BJ (cell line): ENCODE results near the gene HHEX. TPM values are rescaled to one million over a fixed set of nuclear protein-coding genes. Genes with fewer than 3 reads are reported as not detected.

ENCODE experiments used
- CTCF ChIA-PET: fragments of 350-600 bp; formaldehyde crosslinking; extraction: SDS; loops from one replicate; lab custom pipeline; 2021; ENCODE audit warnings: antibody characterized with exemption, inconsistent platforms; lab: Yijun Ruan, JAX
- POLR2A ChIA-PET: fragments of 300-600 bp; sonication (Branson Sonifier 250); formaldehyde crosslinking; extraction: SDS; loops from one replicate; lab custom pipeline; 2021; ENCODE audit warnings: antibody characterized with exemption; lab: Charles Lee
- DNase-seq: peaks from one replicate; pipeline ENCODE4 v3.0.0-alpha.2; 2011; ENCODE audit warnings: low read depth
- H3K27me3 ChIP-seq: 2 replicates; pipeline ENCODE4 v1.6.0; 2011; ENCODE audit warnings: low read length; ENCODE audit not compliant: control insufficient read depth, insufficient read depth
- H3K36me3 ChIP-seq: 2 replicates; pipeline ENCODE4 v1.5.1; 2011; ENCODE audit warnings: low read length; ENCODE audit not compliant: control insufficient read depth, insufficient read depth
- H3K4me3 ChIP-seq: 2 replicates; pipeline ENCODE4 v1.5.1; 2011; ENCODE audit warnings: low read depth, mild to moderate bottlenecking, control low read depth, low read length
- CTCF ChIP-seq: IDR thresholded peaks from 2 replicates; pipeline ENCODE4 v1.5.1; 2011; ENCODE audit warnings: low read depth, mild to moderate bottlenecking, control low read depth, inconsistent platforms, low read length, moderate library complexity; ENCODE audit not compliant: insufficient read depth
- polyA plus RNA-seq: library from polyadenylated mRNA; depleted of rRNA; stranded (reverse); fragments of >200 nt; gene quantifications from 2 replicates; pipeline ENCODE4 v1.2.3, GENCODE V29; 2011

The HHEX gene
- polyA plus RNA-seq, 1 experiment, result 2.6 TPM

- TF ChIP-seq CTCF, result no peak
- Histone ChIP-seq H3K4me3 (no peak overlapping the region), H3K27me3 (no peaks in the 10 kb centered on the region), H3K36me3 (no peaks in the 10 kb centered on the region)
- ChIA-PET CTCF (no interaction called here), POLR2A (no interaction called here)
- no peak for DNase-seq
These were observed 7.0 kb downstream of the HHEX start for GRCh38 chr10:92696606-92697383.

GRCh38 chr10:92697663-92698511 is 8.1 kb downstream of the HHEX start:
- no peak for TF ChIP-seq CTCF
- POLR2A ChIA-PET, result no interaction called here
- Histone ChIP-seq H3K4me3 (no peak overlapping the region), H3K27me3 (no peaks in the 10 kb centered on the region), H3K36me3 (no peaks in the 10 kb centered on the region)
- DNase-seq, result no peak
- CTCF ChIA-PET, result interaction anchor here (0.6 to 1.0 kb wide), 2 partner anchors 15 to 559 kb away, joined by 3 read pairs; no protein-coding TSS in a partner anchor

- Histone ChIP-seq H3K4me3 (peak overlapping the region; percentile 34), H3K27me3 (no peaks in the 10 kb centered on the region), H3K36me3 (no peaks in the 10 kb centered on the region)
- CTCF ChIA-PET, result no interaction called here
- DNase-seq, result no peak
- POLR2A ChIA-PET, result no interaction called here
- no peak for TF ChIP-seq CTCF
These were observed 9.4 kb downstream of the HHEX start for GRCh38 chr10:92699193-92699517.

GRCh38 chr10:92699518-92700381 is 10.0 kb downstream of the HHEX start:
- Histone ChIP-seq H3K27me3 (no peaks in the 10 kb centered on the region), H3K4me3 (peak overlapping the region; percentile 34), H3K36me3 (no peaks in the 10 kb centered on the region)
- ChIA-PET CTCF (no interaction called here), POLR2A (no interaction called here)
- no peak for DNase-seq
- no peak for TF ChIP-seq CTCF
